ENCODE results near the gene KLF4. TPM values are rescaled to one million over a fixed set of nuclear protein-coding genes. Genes with fewer than 3 reads are reported as not detected.

KLF4 gene
- total RNA-seq, 1 donor from 2014 or later: 12.0 TPM

- H3K27me3 ChIP-seq (ENCODE audit: control insufficient read depth in 3 of 3, insufficient read depth in 3 of 3, low read length in 3 of 3): no peaks in the 10 kb centered on the region
- H3K27ac ChIP-seq (ENCODE audit: low read depth, low read length): no peak overlapping the region
- no peak overlapping the region for H3K4me3 ChIP-seq (ENCODE audit: low read length in 3 of 3)
- H3K9me3 ChIP-seq (ENCODE audit: control insufficient read depth in 3 of 3, low read length in 3 of 3): peaks cover 0 to 4% (median 3%) of the 10 kb centered on the region in 3 donors
- no peaks in the 10 kb centered on the region for H3K4me1 ChIP-seq (ENCODE audit: control insufficient read depth in 3 of 3, insufficient read depth in 3 of 3, low read length in 3 of 3)
- H3K36me3 ChIP-seq (ENCODE audit: control insufficient read depth in 3 of 3, insufficient read depth in 3 of 3, low read length in 3 of 3): no peaks in the 10 kb centered on the region
- no peak overlapping the region for H3K9ac ChIP-seq (ENCODE audit: low read depth in 1 of 3, low read length in 3 of 3)
Measured at GRCh38 chr9:107455425-107456135, 34.0 kb downstream of the KLF4 start.

- no peaks in the 10 kb centered on the region for H3K9me3 ChIP-seq (ENCODE audit: control insufficient read depth in 3 of 3, low read length in 3 of 3)
- H3K27ac ChIP-seq (ENCODE audit: low read depth, low read length): no peak overlapping the region
- H3K9ac ChIP-seq (ENCODE audit: low read depth in 1 of 3, low read length in 3 of 3): no peak overlapping the region
- H3K4me3 ChIP-seq (ENCODE audit: low read length in 3 of 3): no peak overlapping the region
- no peaks in the 10 kb centered on the region for H3K4me1 ChIP-seq (ENCODE audit: control insufficient read depth in 3 of 3, insufficient read depth in 3 of 3, low read length in 3 of 3)
- no peaks in the 10 kb centered on the region for H3K27me3 ChIP-seq (ENCODE audit: control insufficient read depth in 3 of 3, insufficient read depth in 3 of 3, low read length in 3 of 3)
- no peaks in the 10 kb centered on the region for H3K36me3 ChIP-seq (ENCODE audit: control insufficient read depth in 3 of 3, insufficient read depth in 3 of 3, low read length in 3 of 3)
Measured at GRCh38 chr9:107453479-107453878, 36.1 kb downstream of the KLF4 start.

DNA sequence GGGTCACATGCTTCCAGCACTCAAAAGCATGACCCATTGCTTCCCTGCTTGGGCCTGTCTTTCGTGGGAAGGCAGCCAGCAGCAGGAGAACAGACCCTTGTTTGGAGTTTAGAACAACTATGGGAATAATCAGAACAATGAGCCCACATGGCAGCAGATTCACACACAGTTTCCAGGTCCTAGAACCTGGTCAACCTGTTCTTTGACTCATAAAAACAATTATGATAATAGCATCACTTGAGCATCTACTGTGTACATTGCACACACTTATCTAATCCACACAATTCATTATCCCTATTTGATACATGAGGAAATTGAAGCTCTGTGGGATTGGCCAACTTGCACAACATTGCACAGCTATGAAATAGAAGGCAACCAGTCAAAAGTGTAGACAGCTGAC is 41.7 kb downstream of the KLF4 start:
- no peak overlapping the region for H3K27ac ChIP-seq (ENCODE audit: low read depth, low read length)
- no peak overlapping the region for H3K9ac ChIP-seq (ENCODE audit: low read depth in 1 of 3, low read length in 3 of 3)
- no peaks in the 10 kb centered on the region for H3K4me1 ChIP-seq (ENCODE audit: control insufficient read depth in 3 of 3, insufficient read depth in 3 of 3, low read length in 3 of 3)
- H3K27me3 ChIP-seq (ENCODE audit: control insufficient read depth in 3 of 3, insufficient read depth in 3 of 3, low read length in 3 of 3): no peaks in the 10 kb centered on the region
- H3K9me3 ChIP-seq (ENCODE audit: control insufficient read depth in 3 of 3, low read length in 3 of 3): no peaks in the 10 kb centered on the region
- no peaks in the 10 kb centered on the region for H3K36me3 ChIP-seq (ENCODE audit: control insufficient read depth in 3 of 3, insufficient read depth in 3 of 3, low read length in 3 of 3)
- H3K4me3 ChIP-seq (ENCODE audit: low read length in 3 of 3): no peak overlapping the region

DNA sequence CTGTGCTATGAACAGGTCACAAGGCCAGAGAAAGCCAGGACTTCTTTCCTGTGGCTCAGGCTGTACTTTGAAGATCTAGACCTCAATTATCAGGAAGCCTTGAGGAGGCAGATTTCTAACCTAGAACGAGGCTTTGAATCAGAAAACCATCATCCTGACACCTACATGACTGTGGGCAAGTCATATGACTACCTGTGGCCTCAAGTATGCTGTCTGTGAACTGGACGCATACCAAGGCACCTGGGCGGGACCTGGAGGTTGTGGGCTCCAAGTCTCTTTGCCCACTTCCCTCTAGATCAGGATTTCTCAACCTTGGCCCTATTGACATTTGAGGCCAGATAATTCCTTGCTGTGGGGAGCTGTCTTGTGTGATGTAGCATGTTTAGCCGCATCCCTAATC is 42.5 kb downstream of the KLF4 start:
- H3K4me1 ChIP-seq (ENCODE audit: control insufficient read depth in 3 of 3, insufficient read depth in 3 of 3, low read length in 3 of 3): no peaks in the 10 kb centered on the region

DNA sequence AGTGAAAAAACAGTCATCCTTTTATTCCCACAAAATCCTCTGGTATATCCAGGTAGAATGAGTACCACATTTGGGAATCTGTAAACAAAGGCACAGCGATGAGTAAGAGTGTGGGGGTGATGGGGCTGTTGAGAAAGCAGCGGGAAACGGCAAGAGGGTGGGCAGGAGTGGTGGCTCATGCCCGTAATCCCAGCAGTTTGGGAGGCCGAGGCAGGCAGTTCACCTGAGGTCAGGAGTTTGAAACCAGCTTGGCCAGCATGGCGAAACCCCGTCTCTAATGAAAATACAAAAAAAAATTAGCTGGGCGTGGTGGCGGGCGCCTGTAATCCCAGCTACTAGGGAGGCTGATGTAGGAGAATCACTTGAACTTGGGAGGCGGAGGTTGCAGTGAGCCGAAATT is 43.1 kb downstream of the KLF4 start:
- no peaks in the 10 kb centered on the region for H3K4me1 ChIP-seq (ENCODE audit: control insufficient read depth in 3 of 3, insufficient read depth in 3 of 3, low read length in 3 of 3)
- H3K4me3 ChIP-seq (ENCODE audit: low read length in 3 of 3): no peak overlapping the region
- H3K36me3 ChIP-seq (ENCODE audit: control insufficient read depth in 3 of 3, insufficient read depth in 3 of 3, low read length in 3 of 3): no peaks in the 10 kb centered on the region
- H3K9ac ChIP-seq (ENCODE audit: low read depth in 1 of 3, low read length in 3 of 3): no peak overlapping the region
- no peaks in the 10 kb centered on the region for H3K27me3 ChIP-seq (ENCODE audit: control insufficient read depth in 3 of 3, insufficient read depth in 3 of 3, low read length in 3 of 3)
- H3K9me3 ChIP-seq (ENCODE audit: control insufficient read depth in 3 of 3, low read length in 3 of 3): no peaks in the 10 kb centered on the region
- H3K27ac ChIP-seq (ENCODE audit: low read depth, low read length): no peak overlapping the region

More for the DNA sequence above, 42.5 kb downstream of the KLF4 start:
- H3K9ac ChIP-seq (ENCODE audit: low read depth in 1 of 3, low read length in 3 of 3): no peak overlapping the region
- no peaks in the 10 kb centered on the region for H3K9me3 ChIP-seq (ENCODE audit: control insufficient read depth in 3 of 3, low read length in 3 of 3)
- H3K27ac ChIP-seq (ENCODE audit: low read depth, low read length): no peak overlapping the region
- H3K4me3 ChIP-seq (ENCODE audit: low read length in 3 of 3): no peak overlapping the region
- no peaks in the 10 kb centered on the region for H3K36me3 ChIP-seq (ENCODE audit: control insufficient read depth in 3 of 3, insufficient read depth in 3 of 3, low read length in 3 of 3)
- H3K27me3 ChIP-seq (ENCODE audit: control insufficient read depth in 3 of 3, insufficient read depth in 3 of 3, low read length in 3 of 3): no peaks in the 10 kb centered on the region

DNA sequence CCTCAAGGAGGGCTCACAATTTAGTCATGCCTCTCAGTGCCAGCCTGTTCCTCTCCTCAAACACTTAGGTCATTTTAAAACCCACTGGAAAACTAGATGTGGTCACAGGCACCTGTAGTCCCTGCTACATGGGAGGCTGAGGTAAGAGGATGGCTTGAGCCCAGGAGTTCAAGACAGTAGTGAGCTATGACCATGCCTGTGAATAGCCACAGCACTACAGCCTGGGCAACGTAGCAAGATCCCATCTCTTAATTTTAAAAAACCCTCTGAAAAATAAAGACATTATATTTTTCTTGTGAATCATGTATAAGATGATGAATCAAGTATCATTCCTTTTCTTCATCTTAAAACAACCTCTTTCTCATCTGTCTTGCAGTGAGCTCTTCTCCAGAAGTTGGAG is 45.8 kb downstream of the KLF4 start:
- no peaks in the 10 kb centered on the region for H3K27me3 ChIP-seq (ENCODE audit: control insufficient read depth in 3 of 3, insufficient read depth in 3 of 3, low read length in 3 of 3)
- no peaks in the 10 kb centered on the region for H3K4me1 ChIP-seq (ENCODE audit: control insufficient read depth in 3 of 3, insufficient read depth in 3 of 3, low read length in 3 of 3)
- H3K9me3 ChIP-seq (ENCODE audit: control insufficient read depth in 3 of 3, low read length in 3 of 3): no peaks in the 10 kb centered on the region

GRCh38 chr9:107439991-107440456 is 49.5 kb downstream of the KLF4 start:
- no peaks in the 10 kb centered on the region for H3K36me3 ChIP-seq (ENCODE audit: control insufficient read depth in 3 of 3, insufficient read depth in 3 of 3, low read length in 3 of 3)
- no peaks in the 10 kb centered on the region for H3K9me3 ChIP-seq (ENCODE audit: control insufficient read depth in 3 of 3, low read length in 3 of 3)
- no peak overlapping the region for H3K4me3 ChIP-seq (ENCODE audit: low read length in 3 of 3)
- no peak overlapping the region for H3K27ac ChIP-seq (ENCODE audit: low read depth, low read length)
- no peak overlapping the region for H3K9ac ChIP-seq (ENCODE audit: low read depth in 1 of 3, low read length in 3 of 3)
- no peaks in the 10 kb centered on the region for H3K27me3 ChIP-seq (ENCODE audit: control insufficient read depth in 3 of 3, insufficient read depth in 3 of 3, low read length in 3 of 3)
- H3K4me1 ChIP-seq (ENCODE audit: control insufficient read depth in 3 of 3, insufficient read depth in 3 of 3, low read length in 3 of 3): no peaks in the 10 kb centered on the region

More for the DNA sequence above, 45.8 kb downstream of the KLF4 start:
- no peak overlapping the region for H3K4me3 ChIP-seq (ENCODE audit: low read length in 3 of 3)
- no peaks in the 10 kb centered on the region for H3K36me3 ChIP-seq (ENCODE audit: control insufficient read depth in 3 of 3, insufficient read depth in 3 of 3, low read length in 3 of 3)
- H3K27ac ChIP-seq (ENCODE audit: low read depth, low read length): no peak overlapping the region
- H3K9ac ChIP-seq (ENCODE audit: low read depth in 1 of 3, low read length in 3 of 3): no peak overlapping the region

DNA sequence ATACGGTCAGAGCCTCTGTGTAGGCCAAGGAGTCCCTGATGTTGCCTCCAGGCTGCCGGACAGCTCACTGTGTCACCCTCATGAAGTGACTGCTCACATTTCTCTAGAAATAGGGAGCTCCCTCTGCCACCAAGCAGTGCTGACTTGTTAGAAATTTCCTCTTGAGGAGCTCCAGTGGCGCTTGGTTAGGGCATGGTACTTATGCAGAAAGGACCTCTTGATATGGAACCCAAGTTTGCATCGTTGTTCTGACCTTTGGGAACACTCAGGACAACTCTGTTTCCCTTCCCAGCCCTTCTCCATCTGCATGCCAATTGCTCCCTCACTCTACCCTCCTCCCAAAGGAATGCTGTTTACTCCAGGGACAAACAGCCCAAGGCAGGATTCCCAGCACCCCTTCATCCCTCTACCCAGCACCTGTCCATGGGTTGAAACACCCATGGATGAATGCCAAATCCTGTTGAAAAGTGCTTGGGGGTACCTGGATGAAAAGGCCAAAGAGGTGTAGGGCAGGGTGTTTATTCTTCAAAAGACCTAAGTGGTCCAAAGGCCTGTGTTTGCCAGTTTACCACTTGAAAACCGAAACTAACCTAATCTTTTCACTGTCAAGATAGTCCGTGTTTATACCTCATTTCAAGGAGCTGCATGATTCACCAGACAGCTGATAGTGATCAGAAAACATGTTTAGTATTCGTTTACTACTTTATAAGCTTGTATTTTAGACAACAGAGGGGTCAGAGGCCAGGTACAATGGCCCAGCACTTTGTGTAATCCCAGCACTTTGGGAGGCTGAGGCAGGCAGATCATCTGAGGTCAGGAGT is 51.1 kb downstream of the KLF4 start:
- H3K4me1 ChIP-seq (ENCODE audit: control insufficient read depth in 3 of 3, insufficient read depth in 3 of 3, low read length in 3 of 3): no peaks in the 10 kb centered on the region
- H3K9me3 ChIP-seq (ENCODE audit: control insufficient read depth in 3 of 3, low read length in 3 of 3): no peaks in the 10 kb centered on the region
- H3K36me3 ChIP-seq (ENCODE audit: control insufficient read depth in 3 of 3, insufficient read depth in 3 of 3, low read length in 3 of 3): no peaks in the 10 kb centered on the region
- H3K27ac ChIP-seq (ENCODE audit: low read depth, low read length): no peak overlapping the region
- no peak overlapping the region for H3K4me3 ChIP-seq (ENCODE audit: low read length in 3 of 3)
- H3K9ac ChIP-seq (ENCODE audit: low read depth in 1 of 3, low read length in 3 of 3): no peak overlapping the region
- no peaks in the 10 kb centered on the region for H3K27me3 ChIP-seq (ENCODE audit: control insufficient read depth in 3 of 3, insufficient read depth in 3 of 3, low read length in 3 of 3)

GRCh38 chr9:107437716-107438115 is 51.9 kb downstream of the KLF4 start:
- Histone ChIP-seq H3K9ac (ENCODE audit: low read depth in 1 of 3, low read length in 3 of 3) (no peak overlapping the region), H3K9me3 (ENCODE audit: control insufficient read depth in 3 of 3, low read length in 3 of 3) (no peaks in the 10 kb centered on the region)

GRCh38 chr9:107435415-107435814 is 54.2 kb downstream of the KLF4 start:
- Histone ChIP-seq H3K9me3 (ENCODE audit: control insufficient read depth in 3 of 3, low read length in 3 of 3) (no peaks in the 10 kb centered on the region), H3K27ac (ENCODE audit: low read depth, low read length) (no peak overlapping the region), H3K4me1 (ENCODE audit: control insufficient read depth in 3 of 3, insufficient read depth in 3 of 3, low read length in 3 of 3) (no peaks in the 10 kb centered on the region), H3K4me3 (ENCODE audit: low read length in 3 of 3) (no peak overlapping the region), H3K27me3 (ENCODE audit: control insufficient read depth in 3 of 3, insufficient read depth in 3 of 3, low read length in 3 of 3) (no peaks in the 10 kb centered on the region), H3K36me3 (ENCODE audit: control insufficient read depth in 3 of 3, insufficient read depth in 3 of 3, low read length in 3 of 3) (no peaks in the 10 kb centered on the region), H3K9ac (ENCODE audit: low read depth in 1 of 3, low read length in 3 of 3) (no peak overlapping the region)

More at GRCh38 chr9:107437716-107438115, 51.9 kb downstream of the KLF4 start:
- Histone ChIP-seq H3K27me3 (ENCODE audit: control insufficient read depth in 3 of 3, insufficient read depth in 3 of 3, low read length in 3 of 3) (no peaks in the 10 kb centered on the region), H3K27ac (ENCODE audit: low read depth, low read length) (no peak overlapping the region), H3K4me1 (ENCODE audit: control insufficient read depth in 3 of 3, insufficient read depth in 3 of 3, low read length in 3 of 3) (no peaks in the 10 kb centered on the region), H3K36me3 (ENCODE audit: control insufficient read depth in 3 of 3, insufficient read depth in 3 of 3, low read length in 3 of 3) (no peaks in the 10 kb centered on the region), H3K4me3 (ENCODE audit: low read length in 3 of 3) (no peak overlapping the region)
